Endothelial cell of umbilical vein (primary cell): ENCODE results near the gene TUFT1.

ENCODE experiments used
- EZH2 ChIP-seq: IDR thresholded peaks from 2 replicates; pipeline ENCODE4 v1.6.1; 2012; ENCODE audit warnings: borderline replicate concordance, low read depth, mild to moderate bottlenecking, moderate library complexity, low read length, inconsistent platforms; ENCODE audit not compliant: severe bottlenecking
- JUN ChIP-seq: IDR thresholded peaks from 2 replicates; pipeline ENCODE4 v1.6.1; 2011; ENCODE audit warnings: borderline replicate concordance, low read depth; ENCODE audit not compliant: insufficient read length, insufficient read depth
- POLR2AphosphoS5 ChIP-seq: IDR thresholded peaks from 2 replicates; pipeline ENCODE4 v1.6.1; 2012; ENCODE audit warnings: low read depth, mild to moderate bottlenecking, control low read depth, low read length, moderate library complexity; ENCODE audit not compliant: insufficient read depth
- TF ChIP-seq, protein P1 (sequence below), 2 donors: IDR thresholded peaks; 1 replicate in 1 of 2; 2 replicates in 1 of 2; pipeline ENCODE4 v1.5.1; 2011; ENCODE audit warnings: low read length in 2 of 2, mild to moderate bottlenecking in 2 of 2, moderate library complexity in 2 of 2, control low read depth in 1 of 2, inconsistent platforms in 1 of 2, low read depth in 1 of 2; ENCODE audit not compliant: insufficient read depth in 1 of 2; ENCODE audit errors: extremely low read depth in 1 of 2
- TF ChIP-seq, protein P2 (sequence below): IDR thresholded peaks from 2 replicates; pipeline ENCODE4 v1.6.1; 2011; ENCODE audit not compliant: insufficient read depth, insufficient read length

DNA sequence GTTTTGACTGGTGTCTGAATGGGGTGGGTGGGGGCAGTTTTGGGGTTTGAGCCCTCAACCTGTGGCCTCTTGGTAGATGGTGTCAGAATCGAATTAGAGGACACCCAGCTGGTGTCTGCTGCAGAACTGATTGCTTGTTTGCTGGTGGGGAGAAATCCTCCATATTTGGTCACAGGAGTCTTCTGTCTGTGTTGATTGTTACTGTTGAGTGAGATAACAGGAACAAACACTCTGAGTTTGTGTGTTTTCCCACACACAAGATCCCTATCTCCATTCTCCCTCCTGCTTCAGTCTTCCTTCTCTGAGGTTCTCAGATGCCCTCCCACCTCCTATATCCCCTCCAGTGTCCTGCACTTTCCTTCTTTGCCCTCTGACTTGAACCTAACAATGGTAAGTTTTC, 48.0 kb upstream of the TUFT1 start:
- TF ChIP-seq, protein P1, sequence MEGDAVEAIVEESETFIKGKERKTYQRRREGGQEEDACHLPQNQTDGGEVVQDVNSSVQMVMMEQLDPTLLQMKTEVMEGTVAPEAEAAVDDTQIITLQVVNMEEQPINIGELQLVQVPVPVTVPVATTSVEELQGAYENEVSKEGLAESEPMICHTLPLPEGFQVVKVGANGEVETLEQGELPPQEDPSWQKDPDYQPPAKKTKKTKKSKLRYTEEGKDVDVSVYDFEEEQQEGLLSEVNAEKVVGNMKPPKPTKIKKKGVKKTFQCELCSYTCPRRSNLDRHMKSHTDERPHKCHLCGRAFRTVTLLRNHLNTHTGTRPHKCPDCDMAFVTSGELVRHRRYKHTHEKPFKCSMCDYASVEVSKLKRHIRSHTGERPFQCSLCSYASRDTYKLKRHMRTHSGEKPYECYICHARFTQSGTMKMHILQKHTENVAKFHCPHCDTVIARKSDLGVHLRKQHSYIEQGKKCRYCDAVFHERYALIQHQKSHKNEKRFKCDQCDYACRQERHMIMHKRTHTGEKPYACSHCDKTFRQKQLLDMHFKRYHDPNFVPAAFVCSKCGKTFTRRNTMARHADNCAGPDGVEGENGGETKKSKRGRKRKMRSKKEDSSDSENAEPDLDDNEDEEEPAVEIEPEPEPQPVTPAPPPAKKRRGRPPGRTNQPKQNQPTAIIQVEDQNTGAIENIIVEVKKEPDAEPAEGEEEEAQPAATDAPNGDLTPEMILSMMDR (IDR thresholded peaks at IDR 0.05; ENCODE audit: extremely low read depth in 1 of 2, insufficient read depth in 1 of 2, low read depth in 1 of 2, low read length in 2 of 2), result no peak
- no peak for TF ChIP-seq POLR2AphosphoS5
- TF ChIP-seq EZH2, result no peak
- no peak for TF ChIP-seq JUN
- TF ChIP-seq, protein P2, sequence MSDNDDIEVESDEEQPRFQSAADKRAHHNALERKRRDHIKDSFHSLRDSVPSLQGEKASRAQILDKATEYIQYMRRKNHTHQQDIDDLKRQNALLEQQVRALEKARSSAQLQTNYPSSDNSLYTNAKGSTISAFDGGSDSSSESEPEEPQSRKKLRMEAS, result no peak
